ENCODE results near the gene RBM20. TPM values are rescaled to one million over a fixed set of nuclear protein-coding genes. Genes with fewer than 3 reads are reported as not detected.

RBM20 gene
- polyA plus RNA-seq, 3 donors, result not detected

GRCh38 chr10:110612087-110612486, 32.0 kb upstream of the RBM20 start:
- no peaks in the 10 kb centered on the region for H3K27me3 ChIP-seq (ENCODE audit: control insufficient read depth in 2 of 2, insufficient read depth in 2 of 2, low read length in 2 of 2)
- no CpG with 5 or more reads among the region's 3 CpGs for WGBS (ENCODE audit: insufficient coverage)
- no peak for TF ChIP-seq CTCF (IDR thresholded peaks at IDR 0.05)
- DNase-seq, result no peak
- H3K4me3 Mint-ChIP-seq, result no peak overlapping the region
- no peaks in the 10 kb centered on the region for H3K4me1 ChIP-seq (ENCODE audit: control insufficient read depth in 1 of 2, insufficient read depth in 2 of 2, low read length in 2 of 2)
- no peak overlapping the region for H3K27ac ChIP-seq (ENCODE audit: low read depth in 1 of 2, low read length in 2 of 2)
- H2AFZ ChIP-seq (ENCODE audit: insufficient read depth, low read depth, low read length, poor library complexity, severe bottlenecking), result no peak overlapping the region
- H3K36me3 ChIP-seq (replicated peaks in 1 of 2; ENCODE audit: control insufficient read depth in 1 of 2, insufficient read depth in 2 of 2, low read length in 2 of 2), result peaks cover 2 to 10% of the 10 kb centered on the region in 2 donors
- no peaks in the 10 kb centered on the region for H3K27me3 Mint-ChIP-seq (ENCODE audit: low read depth in 3 of 3)
- no peak overlapping the region for H3K9ac ChIP-seq (ENCODE audit: insufficient read depth, low read length, poor library complexity, severe bottlenecking)
- H3K9me3 ChIP-seq (replicated peaks in 1 of 2; ENCODE audit: control insufficient read depth in 1 of 2, insufficient read depth in 1 of 2, low read length in 2 of 2), result no peaks in the 10 kb centered on the region
- intact Hi-C loops (cut with micrococcal nuclease), result loop anchor here (10.0 kb wide), 1 partner anchor 983 kb away; no protein-coding TSS in a partner anchor
- peaks cover 2 to 19% of the 10 kb centered on the region in 2 donors for H3K36me3 Mint-ChIP-seq
- no peaks in the 10 kb centered on the region for H4K20me1 ChIP-seq (ENCODE audit: insufficient read depth, low read length)
- no peak overlapping the region for H3K4me3 ChIP-seq (replicated peaks in 1 of 3; ENCODE audit: low read depth in 2 of 3, low read length in 3 of 3)
- H3K27ac Mint-ChIP-seq, result no peak overlapping the region
- H3K4me2 ChIP-seq (replicated peaks; ENCODE audit: extremely low read depth, low read length, poor library complexity, severe bottlenecking), result no peak overlapping the region
- peaks cover 7% of the 10 kb centered on the region for H3K4me1 Mint-ChIP-seq
- H3K9me3 Mint-ChIP-seq, result no peaks in the 10 kb centered on the region
- no peaks in the 10 kb centered on the region for H3K79me2 ChIP-seq (ENCODE audit: insufficient read depth, low read length)

GRCh38 chr10:110612629-110613028, 31.5 kb upstream of the RBM20 start:
- Histone ChIP-seq H3K4me2 (replicated peaks; ENCODE audit: extremely low read depth, low read length, poor library complexity, severe bottlenecking) (no peak overlapping the region), H3K4me3 (replicated peaks in 1 of 3; ENCODE audit: low read depth in 2 of 3, low read length in 3 of 3) (no peak overlapping the region), H4K20me1 (ENCODE audit: insufficient read depth, low read length) (no peaks in the 10 kb centered on the region), H3K9me3 (replicated peaks in 1 of 2; ENCODE audit: control insufficient read depth in 1 of 2, insufficient read depth in 1 of 2, low read length in 2 of 2) (no peaks in the 10 kb centered on the region), H3K27me3 (ENCODE audit: control insufficient read depth in 2 of 2, insufficient read depth in 2 of 2, low read length in 2 of 2) (no peaks in the 10 kb centered on the region), H3K27ac (ENCODE audit: low read depth in 1 of 2, low read length in 2 of 2) (no peak overlapping the region), H2AFZ (ENCODE audit: insufficient read depth, low read depth, low read length, poor library complexity, severe bottlenecking) (no peak overlapping the region), H3K36me3 (replicated peaks in 1 of 2; ENCODE audit: control insufficient read depth in 1 of 2, insufficient read depth in 2 of 2, low read length in 2 of 2) (peaks cover 0 to 5% of the 10 kb centered on the region in 2 donors), H3K9ac (ENCODE audit: insufficient read depth, low read length, poor library complexity, severe bottlenecking) (no peak overlapping the region), H3K79me2 (ENCODE audit: insufficient read depth, low read length) (no peaks in the 10 kb centered on the region), H3K4me1 (ENCODE audit: control insufficient read depth in 1 of 2, insufficient read depth in 2 of 2, low read length in 2 of 2) (no peaks in the 10 kb centered on the region)
- Mint-ChIP-seq H3K27ac (no peak overlapping the region), H3K9me3 (no peaks in the 10 kb centered on the region), H3K4me1 (peaks cover 7% of the 10 kb centered on the region), H3K36me3 (peaks cover 0 to 13% of the 10 kb centered on the region in 2 donors), H3K27me3 (ENCODE audit: low read depth in 3 of 3) (no peaks in the 10 kb centered on the region), H3K4me3 (no peak overlapping the region)
- no peak for DNase-seq
- intact Hi-C loops (cut with micrococcal nuclease), result loop anchor here (10.0 kb wide), 1 partner anchor 982 kb away; no protein-coding TSS in a partner anchor
- 100% methylated on average over 4 of the region's 4 CpGs for WGBS (ENCODE audit: insufficient coverage)
- TF ChIP-seq CTCF (IDR thresholded peaks at IDR 0.05), result no peak

All from CD14-positive monocyte (primary cell).